NT2/D1 (cell line): ENCODE data around the gene RSU1.

Experiments used
- DNase-seq: peaks from one replicate; pipeline ENCODE4 v3.0.0-alpha.2; 2011; ENCODE audit warnings: low read depth, low spot score
- H3K27me3 ChIP-seq: 2 replicates; pipeline ENCODE4 v1.6.0; 2011; ENCODE audit warnings: mild to moderate bottlenecking; ENCODE audit not compliant: insufficient read length, insufficient read depth
- H3K36me3 ChIP-seq: 2 replicates; pipeline ENCODE4 v1.6.1; 2011; ENCODE audit warnings: mild to moderate bottlenecking, low read length, mixed read lengths; ENCODE audit not compliant: insufficient read depth, insufficient read length
- H3K4me1 ChIP-seq: 2 replicates; pipeline ENCODE4 v1.5.1; 2011; ENCODE audit not compliant: insufficient read depth, insufficient read length
- H3K4me3 ChIP-seq: 2 replicates; pipeline ENCODE4 v1.5.1; 2011; ENCODE audit warnings: low read depth; ENCODE audit not compliant: insufficient read length
- H3K9ac ChIP-seq: 2 replicates; pipeline ENCODE4 v1.6.0; 2011; ENCODE audit warnings: low read depth; ENCODE audit not compliant: insufficient read length
- H3K9me3 ChIP-seq: 2 replicates; pipeline ENCODE4 v1.5.1; 2011; ENCODE audit warnings: mild to moderate bottlenecking, low read length; ENCODE audit not compliant: insufficient read depth
- SUZ12 ChIP-seq: IDR thresholded peaks from 2 replicates; pipeline ENCODE4 v1.6.1; 2011; ENCODE audit not compliant: insufficient read length, insufficient read depth; ENCODE audit errors: extremely low read depth
- YY1 ChIP-seq: IDR thresholded peaks from 2 replicates; pipeline ENCODE4 v1.6.1; 2011; ENCODE audit not compliant: insufficient read length, insufficient read depth
- ZNF274 ChIP-seq: IDR thresholded peaks from 2 replicates; pipeline ENCODE4 v1.6.1; 2011; ENCODE audit warnings: mild to moderate bottlenecking, low read depth, low read length

RSU1 gene

GRCh38 chr10:16752099-16752498, 65.1 kb downstream of the RSU1 start:
- Histone ChIP-seq H3K27me3 (no peaks in the 10 kb centered on the region), H3K36me3 (peaks cover 35% of the 10 kb centered on the region), H3K4me1 (no peaks in the 10 kb centered on the region), H3K4me3 (no peak overlapping the region), H3K9ac (no peak overlapping the region), H3K9me3 (no peaks in the 10 kb centered on the region)
- TF ChIP-seq SUZ12 (no peak), ZNF274 (no peak), YY1 (no peak)
- DNase-seq = no peak

GRCh38 chr10:16751244-16751643, 66.0 kb downstream of the RSU1 start:
- TF ChIP-seq SUZ12 (no peak), ZNF274 (no peak), YY1 (no peak)
- Histone ChIP-seq H3K4me1 (no peaks in the 10 kb centered on the region), H3K27me3 (no peaks in the 10 kb centered on the region), H3K9me3 (no peaks in the 10 kb centered on the region), H3K9ac (no peak overlapping the region), H3K4me3 (no peak overlapping the region), H3K36me3 (peaks cover 35% of the 10 kb centered on the region)
- no peak for DNase-seq

- peaks cover 37% of the 10 kb centered on the region for H3K36me3 ChIP-seq
- TF ChIP-seq SUZ12 (no peak), YY1 (no peak), ZNF274 (no peak)
- no peaks in the 10 kb centered on the region for H3K9me3 ChIP-seq
- no peak overlapping the region for H3K9ac ChIP-seq
- no peak for DNase-seq
- no peak overlapping the region for H3K4me3 ChIP-seq
- no peaks in the 10 kb centered on the region for H3K4me1 ChIP-seq
- H3K27me3 ChIP-seq = no peaks in the 10 kb centered on the region
These were observed 66.8 kb downstream of the RSU1 start for GRCh38 chr10:16750461-16750860.

- Histone ChIP-seq H3K4me1 (no peaks in the 10 kb centered on the region), H3K9ac (no peak overlapping the region), H3K9me3 (no peaks in the 10 kb centered on the region), H3K4me3 (no peak overlapping the region), H3K36me3 (peaks cover 40% of the 10 kb centered on the region), H3K27me3 (no peaks in the 10 kb centered on the region)
- TF ChIP-seq ZNF274 = no peak
- TF ChIP-seq YY1 = no peak
- no peak for TF ChIP-seq SUZ12
- DNase-seq = no peak
These were observed 68.5 kb downstream of the RSU1 start for GRCh38 chr10:16748749-16749148.

GRCh38 chr10:16746856-16747255, 70.4 kb downstream of the RSU1 start:
- Histone ChIP-seq H3K9ac (no peak overlapping the region), H3K36me3 (peaks cover 34% of the 10 kb centered on the region), H3K4me1 (no peaks in the 10 kb centered on the region), H3K27me3 (no peaks in the 10 kb centered on the region), H3K9me3 (no peaks in the 10 kb centered on the region), H3K4me3 (no peak overlapping the region)
- TF ChIP-seq YY1 (no peak), ZNF274 (no peak), SUZ12 (no peak)
- no peak for DNase-seq

GRCh38 chr10:16745061-16745460, 72.2 kb downstream of the RSU1 start:
- H3K9me3 ChIP-seq = no peaks in the 10 kb centered on the region
- no peaks in the 10 kb centered on the region for H3K27me3 ChIP-seq
- TF ChIP-seq ZNF274 = no peak
- no peak for TF ChIP-seq SUZ12
- TF ChIP-seq YY1 = no peak
- peaks cover 21% of the 10 kb centered on the region for H3K36me3 ChIP-seq
- no peak overlapping the region for H3K4me3 ChIP-seq
- no peak for DNase-seq
- no peak overlapping the region for H3K9ac ChIP-seq
- H3K4me1 ChIP-seq = no peaks in the 10 kb centered on the region

GRCh38 chr10:16742165-16742960, 74.9 kb downstream of the RSU1 start:
- H3K36me3 ChIP-seq = peaks cover 8% of the 10 kb centered on the region
- no peaks in the 10 kb centered on the region for H3K27me3 ChIP-seq
- no peak for TF ChIP-seq SUZ12
- TF ChIP-seq YY1 = no peak
- TF ChIP-seq ZNF274 = no peak
- H3K9me3 ChIP-seq = no peaks in the 10 kb centered on the region
- no peak overlapping the region for H3K4me3 ChIP-seq
- no peaks in the 10 kb centered on the region for H3K4me1 ChIP-seq
- no peak for DNase-seq
- H3K9ac ChIP-seq = no peak overlapping the region
